OCI-LY1 (cell line): ENCODE results near the gene ACAD11.

ENCODE experiments used
- CTCF ChIP-seq: fragments of 200-600 bp; sonication (generic), shearing (Covaris generic); IDR thresholded peaks from 2 replicates; pipeline ENCODE4 v1.5.1; 2017; ENCODE audit warnings: mild to moderate bottlenecking, antibody characterized with exemption, low read length, moderate library complexity, mixed read lengths
- EZH2 ChIP-seq: fragments of 200-600 bp; sonication (generic), shearing (Covaris generic); IDR thresholded peaks from 2 replicates; pipeline ENCODE4 v1.8.0; 2017; ENCODE audit warnings: borderline replicate concordance, mixed run types, mild to moderate bottlenecking, antibody characterized with exemption, low read length, moderate library complexity, mixed read lengths

- no peak for TF ChIP-seq EZH2
- no peak for TF ChIP-seq CTCF
Measured at GRCh38 chr3:132624790-132625189, 34.8 kb downstream of the ACAD11 start.
